HG03045 (cell line): ENCODE data around the gene CCNB2.

ENCODE experiments used
- ATAC-seq: cut with Tn5 transposase; IDR thresholded peaks from one replicate; pipeline ENCODE4 v1.9.1; 2021; ENCODE audit warnings: mild to moderate bottlenecking, moderate library complexity; ENCODE audit not compliant: unreplicated experiment

The CCNB2 gene

DNA sequence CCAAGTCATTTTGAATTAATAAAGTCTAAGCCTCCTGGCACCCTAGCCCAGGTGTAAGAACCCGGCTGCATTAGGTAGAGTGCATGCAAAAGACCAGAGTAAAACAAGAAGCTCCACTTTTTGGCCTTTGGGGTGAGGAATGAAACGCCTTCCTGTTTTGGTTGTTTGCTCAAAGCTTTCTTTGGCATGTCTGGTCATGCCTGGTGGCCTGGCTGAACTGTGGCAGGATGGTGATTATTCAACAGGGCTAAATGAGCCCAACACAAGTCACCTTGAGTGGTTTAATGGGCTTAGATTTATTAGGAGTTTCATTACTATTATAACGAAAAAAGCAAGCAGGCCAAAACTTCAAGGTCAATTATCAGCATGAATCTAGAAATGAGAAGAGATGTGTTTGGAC is 60.8 kb downstream of the CCNB2 start:
- no peak for ATAC-seq

DNA sequence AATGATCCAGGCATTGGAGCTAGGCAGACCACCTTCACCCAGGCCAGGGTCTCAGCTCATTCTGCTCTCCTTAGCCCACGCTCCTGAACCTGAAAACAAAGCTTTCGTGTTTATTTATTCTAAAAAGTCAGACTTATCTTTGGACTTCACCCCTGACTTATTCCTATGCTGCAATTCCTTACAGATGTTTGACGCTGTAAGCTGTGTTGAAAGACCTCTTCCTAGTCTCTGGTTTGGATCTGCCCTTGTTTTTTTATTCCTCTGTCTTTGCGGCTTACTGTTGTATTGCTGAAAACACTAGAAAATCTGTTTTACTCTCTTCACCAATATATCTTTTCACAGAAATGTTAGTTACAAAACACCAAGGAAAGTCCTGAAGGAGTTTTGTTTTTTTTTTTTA is 61.2 kb downstream of the CCNB2 start:
- ATAC-seq, result no peak

DNA sequence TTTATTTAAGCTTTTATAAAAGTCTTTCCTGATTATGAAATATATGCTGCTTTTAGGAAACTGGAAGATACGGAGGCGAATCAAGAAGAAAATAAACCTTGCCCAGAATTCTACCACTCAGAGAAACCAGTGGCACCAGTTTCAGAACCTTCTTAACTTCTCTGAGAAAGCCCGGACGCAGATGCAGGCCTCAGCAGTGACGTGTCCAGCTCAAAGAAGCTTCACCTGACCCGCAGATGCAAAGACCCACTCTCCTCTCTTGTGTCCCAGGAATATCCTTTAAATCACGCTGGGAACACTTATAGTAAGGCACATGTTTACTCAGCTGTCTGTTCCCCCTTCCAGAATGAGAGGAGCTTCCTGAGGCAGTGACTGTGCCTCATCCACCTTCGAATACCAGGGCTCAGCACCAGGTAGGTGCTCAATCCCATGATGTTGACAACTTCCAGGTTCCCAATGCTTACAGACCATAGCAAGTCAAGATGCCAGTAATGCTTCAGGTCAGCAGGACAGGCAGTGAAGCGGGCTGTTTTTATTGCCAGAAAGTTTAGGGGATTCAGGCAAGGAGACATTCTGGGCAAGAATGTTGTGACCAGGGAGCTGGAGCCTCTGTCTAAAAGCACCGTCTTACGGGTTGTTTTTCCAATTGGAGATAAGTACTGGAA is 61.8 kb downstream of the CCNB2 start:
- no peak for ATAC-seq

DNA sequence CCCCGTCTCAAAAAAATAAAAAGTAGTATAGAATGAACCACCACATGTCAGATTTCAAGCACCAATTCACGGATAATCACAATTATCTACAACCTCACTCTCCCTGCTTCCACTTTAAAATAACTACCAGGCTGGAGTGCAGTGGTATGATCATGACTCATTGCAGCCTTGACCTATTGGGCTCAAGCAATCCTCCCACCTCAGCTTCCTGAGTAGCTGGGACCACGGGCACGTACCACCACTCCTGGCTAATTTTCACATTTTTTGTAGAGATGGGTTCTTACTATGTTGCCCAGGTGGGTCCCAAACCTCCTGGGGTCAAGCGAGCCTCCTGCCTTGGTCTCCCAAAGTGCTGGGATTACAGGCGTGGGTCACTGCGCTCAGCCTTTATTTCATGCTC is 63.6 kb downstream of the CCNB2 start:
- no peak for ATAC-seq

DNA sequence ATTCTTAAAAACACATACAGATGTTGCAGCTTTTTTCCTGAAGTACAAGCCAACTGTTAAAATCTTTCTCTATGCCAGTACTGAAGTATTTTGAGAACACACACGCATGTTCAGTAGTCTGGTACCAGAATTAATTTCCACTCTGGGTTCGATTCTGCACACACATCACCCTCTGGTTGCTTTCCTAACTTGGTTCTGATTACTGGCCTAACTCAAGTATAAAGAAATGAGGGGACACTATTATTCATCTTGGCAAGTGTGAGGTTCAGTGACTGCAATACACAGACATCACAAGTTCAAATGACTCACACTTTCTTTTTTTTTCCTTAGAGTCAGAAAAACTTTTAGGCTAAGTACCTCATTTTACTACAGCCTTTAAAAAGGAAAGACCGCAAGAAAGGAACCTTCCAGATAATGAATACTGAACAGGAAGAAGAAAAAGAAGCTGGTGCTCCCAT is 64.3 kb downstream of the CCNB2 start:
- no peak for ATAC-seq

DNA sequence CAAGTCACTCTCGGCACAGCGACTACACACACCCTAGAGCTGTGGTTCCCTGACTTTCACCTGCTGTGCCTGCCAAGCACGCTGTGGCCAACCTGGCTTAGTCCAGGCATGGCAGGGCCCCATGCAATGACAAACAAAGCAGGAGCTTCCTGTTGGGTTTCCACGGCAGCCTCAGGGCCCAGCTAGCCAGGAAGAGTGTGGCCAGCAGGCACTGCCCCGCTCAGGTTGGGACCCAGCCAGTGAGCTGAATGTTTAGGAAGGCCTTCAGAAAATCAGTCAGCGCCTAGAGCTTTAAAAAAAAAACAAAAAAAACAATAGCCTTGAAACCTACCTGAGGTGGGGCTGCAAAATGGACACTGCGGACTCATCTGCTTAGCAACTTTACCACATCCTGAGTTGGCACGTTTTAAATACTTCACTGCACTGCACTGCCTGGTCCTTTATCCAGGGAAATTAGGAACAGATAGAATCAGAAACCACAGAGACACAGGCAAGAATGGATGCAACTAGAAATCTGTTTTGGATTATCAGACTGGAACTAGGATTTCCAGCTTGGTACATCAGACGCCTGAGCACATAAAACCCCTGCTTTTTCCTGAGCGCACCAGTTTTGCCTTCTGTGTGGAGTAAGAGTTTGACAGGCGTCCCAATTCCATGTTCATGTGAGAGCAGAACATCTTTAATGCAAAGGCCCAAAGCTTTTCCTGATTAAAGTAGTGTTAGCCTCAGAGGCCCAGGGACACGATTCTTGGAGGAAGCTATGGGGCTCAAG is 65.5 kb downstream of the CCNB2 start:
- ATAC-seq, result no peak

DNA sequence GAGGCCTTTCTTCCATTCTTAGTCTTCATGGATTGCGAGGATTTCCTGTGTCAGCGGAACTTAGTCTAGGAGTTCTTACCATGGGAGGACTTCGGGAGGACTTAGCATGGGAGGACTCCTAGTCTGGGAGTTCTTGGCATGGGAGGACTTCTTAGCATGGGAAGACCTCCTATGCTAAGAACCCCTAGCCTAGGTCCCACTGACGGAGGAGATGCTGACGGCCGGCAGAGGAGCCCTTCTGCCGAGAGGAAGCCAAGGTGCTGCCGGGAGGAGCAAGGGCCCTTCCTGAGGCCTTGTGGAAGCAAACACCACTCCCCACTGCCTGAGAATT is 66.1 kb downstream of the CCNB2 start:
- no peak for ATAC-seq

DNA sequence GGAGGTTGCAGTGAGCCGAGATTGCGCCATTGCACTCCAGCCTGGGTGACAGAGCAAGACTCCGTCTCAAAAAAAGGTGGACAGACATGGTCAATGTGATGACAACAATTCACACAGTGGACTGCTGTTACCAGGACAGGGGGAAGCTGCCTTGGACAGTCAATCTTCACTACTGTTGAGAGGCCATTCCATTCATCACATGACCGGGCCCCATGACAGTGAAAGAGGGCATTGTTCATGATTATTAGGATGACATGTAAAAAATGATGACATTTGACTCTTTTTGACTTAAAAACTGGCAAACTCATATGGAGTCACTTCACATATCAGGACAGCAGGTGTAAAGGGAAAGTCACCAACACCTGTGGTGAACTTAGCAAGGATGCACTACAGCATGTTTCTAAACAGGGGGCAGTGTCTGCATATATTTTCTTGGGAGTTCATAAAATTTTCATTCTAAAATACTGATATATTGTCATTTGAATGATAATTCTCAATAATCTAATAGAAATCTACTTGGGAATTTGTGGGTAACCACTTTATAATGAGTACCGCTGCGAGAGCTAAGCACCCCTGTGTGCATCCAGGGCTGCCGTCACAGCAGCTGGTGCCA is 67.4 kb downstream of the CCNB2 start:
- ATAC-seq, result no peak

DNA sequence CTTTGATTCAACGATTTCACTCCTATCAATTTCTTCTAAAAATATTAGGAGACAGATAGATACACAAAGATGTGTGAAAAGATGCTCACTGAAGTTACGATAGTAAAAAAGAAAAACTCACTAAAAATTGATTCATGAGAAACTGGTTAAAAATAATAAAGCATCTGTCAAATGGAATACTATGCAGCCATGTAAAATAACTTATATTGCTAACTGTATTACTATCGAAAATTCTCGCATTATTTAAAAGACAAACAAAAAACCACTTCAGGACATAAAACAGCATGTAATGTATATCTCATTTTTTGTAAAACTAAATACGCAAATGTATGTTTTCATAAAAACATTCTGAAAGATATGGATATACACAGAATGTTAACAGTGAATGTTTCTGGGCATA is 68.2 kb downstream of the CCNB2 start:
- no peak for ATAC-seq

DNA sequence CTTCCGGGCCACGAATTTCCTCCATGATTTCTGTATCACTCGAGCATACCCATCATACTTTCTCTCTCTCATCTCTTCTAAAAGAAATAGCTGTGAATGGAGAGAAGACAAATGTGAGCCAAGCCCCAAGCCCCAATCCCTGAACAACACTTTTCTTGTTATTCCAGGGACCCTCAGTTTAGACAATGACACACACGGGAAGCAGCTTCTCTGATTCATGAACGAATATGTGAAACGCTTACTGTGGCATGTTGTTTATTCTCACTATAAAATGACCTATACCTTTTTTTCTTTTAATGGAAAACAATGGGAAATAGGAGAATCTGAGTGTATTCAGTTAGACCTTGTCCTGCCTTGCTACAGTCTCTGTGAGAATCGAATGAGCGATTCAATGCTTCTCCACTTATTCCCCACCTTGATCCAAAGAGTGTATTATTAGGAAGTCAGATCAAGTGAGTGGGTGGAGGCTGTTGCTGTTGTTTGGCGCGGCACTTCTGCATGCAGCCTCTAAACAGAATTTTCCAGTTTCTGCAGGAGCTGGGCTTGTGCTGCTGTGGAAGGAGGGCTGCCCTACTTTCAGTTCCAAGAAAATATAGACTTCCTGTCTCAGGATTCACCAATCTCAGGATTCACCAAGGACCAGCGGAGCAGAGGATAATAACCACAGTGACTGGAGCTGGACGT is 69.3 kb downstream of the CCNB2 start:
- ATAC-seq, result no peak
